PFSK-1 (cell line): ENCODE measurements around the gene UBA5.

Source experiments
- REST ChIP-seq, 2 experiments: IDR thresholded peaks; 2 replicates each; pipeline versions ENCODE4 v1.6.1 to v1.8.0; 2011 to 2012; ENCODE audit warnings: low read depth in 2 of 2, low read length in 2 of 2, control low read depth in 1 of 2, inconsistent platforms in 1 of 2, mild to moderate bottlenecking in 1 of 2, moderate library complexity in 1 of 2; ENCODE audit not compliant: insufficient read depth in 1 of 2
- TAF1 ChIP-seq: IDR thresholded peaks from 2 replicates; pipeline ENCODE4 v1.6.1; 2012; ENCODE audit warnings: low read length, control low read depth, borderline replicate concordance; ENCODE audit not compliant: insufficient read depth

- no peak for TF ChIP-seq TAF1
- no peak for TF ChIP-seq REST (IDR thresholded peaks at IDR 0.05; ENCODE audit: insufficient read depth in 1 of 2, low read depth in 2 of 2, low read length in 2 of 2)
Measured at GRCh38 chr3:132703733-132704132, 43.6 kb downstream of the UBA5 start.
